Bronchial epithelial cell (primary cell): ENCODE measurements around the gene NEURL2. TPM values are rescaled to one million over a fixed set of nuclear protein-coding genes. Genes with fewer than 3 reads are reported as not detected.

Source experiments
- DNase-seq: peaks from one replicate; pipeline ENCODE4 v3.0.0-alpha.2; 2010; ENCODE audit warnings: low read depth
- FAIRE-seq: peaks from 2 replicates; lab custom pipeline; 2011; peaks lifted over from hg19 to GRCh38; lab: Jason Lieb, UNC
- H3K27me3 ChIP-seq: 2 replicates; pipeline ENCODE4 v1.5.1; 2011; ENCODE audit warnings: low read length; ENCODE audit not compliant: control insufficient read depth, insufficient read depth
- H3K36me3 ChIP-seq: 2 replicates; pipeline ENCODE4 v1.5.1; 2011; ENCODE audit warnings: low read length; ENCODE audit not compliant: control insufficient read depth, insufficient read depth
- H3K4me3 ChIP-seq: 2 replicates; pipeline ENCODE4 v1.5.1; 2011; ENCODE audit warnings: mild to moderate bottlenecking, low read depth, low read length, control low read depth
- total RNA-seq: library from RNA; depleted of rRNA; stranded (reverse); fragments of >200 nt; gene quantifications from 2 replicates; pipeline ENCODE4 v1.2.1, GENCODE V29; 2014
- TF ChIP-seq, protein P1 (sequence below): IDR thresholded peaks from 2 replicates; pipeline ENCODE4 v1.5.1; 2011; ENCODE audit warnings: mild to moderate bottlenecking, moderate library complexity, low read length, control low read depth, inconsistent platforms; ENCODE audit not compliant: insufficient read depth, severe bottlenecking

Gene NEURL2
- total RNA-seq, 1 donor from 2014 or later, result 2.6 TPM

DNA sequence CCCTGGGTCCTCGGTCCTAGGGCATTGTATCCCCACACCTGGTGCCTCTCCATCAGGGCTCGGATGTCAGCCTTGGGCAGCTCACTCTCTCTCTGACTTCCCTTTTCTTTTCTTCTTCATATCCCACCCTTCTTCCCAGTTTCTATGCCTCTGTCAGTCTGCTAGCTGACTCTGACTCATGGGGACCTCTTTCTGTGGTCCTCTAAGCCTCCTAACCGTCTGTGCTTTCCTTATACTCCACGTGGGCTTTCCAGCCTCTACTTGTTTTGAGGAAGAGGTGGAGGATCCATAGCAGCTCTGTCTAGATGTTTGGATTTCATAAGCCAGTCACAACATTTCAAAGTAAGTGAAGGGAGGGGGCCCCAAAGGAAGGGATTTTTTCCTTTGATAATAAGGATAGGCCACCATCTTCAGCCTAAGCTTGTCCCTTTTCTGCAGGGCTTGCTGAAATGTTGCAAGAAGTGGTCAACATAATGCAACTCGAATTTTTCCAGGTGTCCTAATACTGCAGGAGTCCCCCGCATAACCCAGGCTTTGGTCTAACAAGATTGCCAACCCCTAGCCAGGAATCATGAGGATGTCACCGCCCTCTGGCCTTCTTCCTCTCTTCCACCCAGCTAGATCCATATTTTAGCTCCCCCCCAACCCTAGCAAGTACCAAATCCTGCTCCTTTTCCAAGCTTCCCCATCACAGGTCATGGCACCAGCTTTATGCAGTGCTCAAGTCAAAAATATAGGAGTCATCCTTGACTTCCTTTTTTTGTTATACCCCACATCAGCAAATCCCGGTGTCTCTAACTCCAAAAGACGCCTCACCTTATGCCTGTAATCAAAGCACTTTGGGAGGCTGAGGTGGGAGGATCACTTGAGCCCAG, 29.7 kb upstream of the NEURL2 start:
- H3K36me3 ChIP-seq, result no peaks in the 10 kb centered on the region
- no peaks in the 10 kb centered on the region for H3K27me3 ChIP-seq
- FAIRE-seq (no peak), DNase-seq (no peak)
- no peak overlapping the region for H3K4me3 ChIP-seq
- TF ChIP-seq, protein P1, sequence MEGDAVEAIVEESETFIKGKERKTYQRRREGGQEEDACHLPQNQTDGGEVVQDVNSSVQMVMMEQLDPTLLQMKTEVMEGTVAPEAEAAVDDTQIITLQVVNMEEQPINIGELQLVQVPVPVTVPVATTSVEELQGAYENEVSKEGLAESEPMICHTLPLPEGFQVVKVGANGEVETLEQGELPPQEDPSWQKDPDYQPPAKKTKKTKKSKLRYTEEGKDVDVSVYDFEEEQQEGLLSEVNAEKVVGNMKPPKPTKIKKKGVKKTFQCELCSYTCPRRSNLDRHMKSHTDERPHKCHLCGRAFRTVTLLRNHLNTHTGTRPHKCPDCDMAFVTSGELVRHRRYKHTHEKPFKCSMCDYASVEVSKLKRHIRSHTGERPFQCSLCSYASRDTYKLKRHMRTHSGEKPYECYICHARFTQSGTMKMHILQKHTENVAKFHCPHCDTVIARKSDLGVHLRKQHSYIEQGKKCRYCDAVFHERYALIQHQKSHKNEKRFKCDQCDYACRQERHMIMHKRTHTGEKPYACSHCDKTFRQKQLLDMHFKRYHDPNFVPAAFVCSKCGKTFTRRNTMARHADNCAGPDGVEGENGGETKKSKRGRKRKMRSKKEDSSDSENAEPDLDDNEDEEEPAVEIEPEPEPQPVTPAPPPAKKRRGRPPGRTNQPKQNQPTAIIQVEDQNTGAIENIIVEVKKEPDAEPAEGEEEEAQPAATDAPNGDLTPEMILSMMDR, result no peak

DNA sequence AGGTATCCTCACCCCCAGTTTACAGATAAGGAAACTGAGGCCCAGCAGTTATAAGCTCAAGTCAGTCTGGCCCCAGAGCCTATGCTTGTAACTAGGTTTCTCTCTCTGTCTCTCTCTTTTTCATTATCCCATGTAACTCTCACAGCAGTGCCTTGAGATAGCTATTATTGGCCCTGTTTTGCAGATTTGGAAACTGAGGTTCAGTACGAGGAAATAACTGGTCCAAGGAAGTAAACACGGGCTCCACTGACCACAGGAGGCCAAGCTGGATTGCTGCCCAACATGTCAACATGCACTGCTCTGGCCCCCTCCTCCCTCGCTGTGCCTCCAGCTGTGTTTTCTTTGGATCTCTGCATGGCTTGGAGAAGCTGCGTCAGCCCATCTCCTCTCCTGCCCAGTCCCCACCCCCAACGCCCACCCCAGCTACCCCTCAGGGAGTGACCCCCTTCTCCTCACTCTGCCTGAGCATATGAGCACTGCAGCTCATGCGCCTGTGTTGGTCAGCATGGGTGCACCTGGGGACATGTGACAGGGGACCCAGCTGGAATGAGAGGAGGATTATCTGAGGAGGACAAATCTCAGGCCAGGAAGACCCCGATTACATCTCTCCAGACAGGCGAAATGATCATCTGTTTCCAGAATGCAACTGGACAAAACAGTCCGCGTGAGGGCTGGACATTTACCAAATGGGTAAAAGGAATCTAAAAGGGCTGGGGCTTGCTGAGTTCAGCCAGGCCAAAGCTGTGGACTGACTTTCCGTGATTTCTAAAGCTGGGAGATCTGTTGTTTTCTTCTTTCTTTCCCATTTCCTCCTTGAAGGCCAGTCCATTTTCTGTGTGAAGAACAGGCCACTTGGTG, 28.8 kb upstream of the NEURL2 start:
- H3K36me3 ChIP-seq, result no peaks in the 10 kb centered on the region
- DNase-seq, result no peak
- no peak for FAIRE-seq
- H3K4me3 ChIP-seq, result no peak overlapping the region
- no peaks in the 10 kb centered on the region for H3K27me3 ChIP-seq
- TF ChIP-seq, protein P1, result no peak

DNA sequence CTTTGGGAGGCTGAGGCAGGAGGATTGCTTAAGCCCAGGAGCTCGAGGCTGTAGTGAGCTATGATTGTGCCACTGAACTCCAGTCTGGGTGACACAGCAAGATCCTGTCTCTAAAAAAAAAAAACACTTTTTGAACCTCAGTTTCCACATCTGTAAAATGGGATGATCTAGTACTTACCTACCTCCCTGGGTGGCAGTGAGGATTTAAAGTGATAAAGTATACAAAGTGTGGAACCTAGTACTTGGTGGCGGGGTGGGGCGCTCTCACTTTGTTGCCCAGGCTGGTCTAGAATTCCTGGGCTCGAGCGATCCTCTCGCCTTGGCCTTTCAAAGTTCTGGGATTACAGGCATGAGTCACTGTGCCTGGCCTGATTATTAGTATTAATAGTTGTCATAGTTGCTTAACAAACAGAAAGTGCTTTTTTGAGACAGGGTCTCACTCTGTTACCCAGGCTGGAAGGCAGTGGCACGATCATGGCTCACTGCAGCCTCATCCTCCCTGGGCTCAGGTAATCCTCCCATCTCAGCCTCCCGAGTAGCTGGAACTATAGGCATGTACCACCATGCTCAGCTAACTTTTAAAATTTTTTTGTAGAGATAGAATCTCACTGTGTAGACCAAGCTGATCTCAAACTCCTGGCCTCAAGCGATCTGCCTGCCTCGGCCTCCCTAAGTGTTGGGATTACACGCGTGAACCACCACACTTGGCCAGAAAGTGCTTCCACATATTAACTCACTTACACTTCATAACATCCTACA, 27.9 kb upstream of the NEURL2 start:
- H3K36me3 ChIP-seq, result no peaks in the 10 kb centered on the region
- H3K27me3 ChIP-seq, result no peaks in the 10 kb centered on the region
- no peak overlapping the region for H3K4me3 ChIP-seq
- no peak for DNase-seq
- TF ChIP-seq, protein P1, result no peak
- FAIRE-seq, result no peak

DNA sequence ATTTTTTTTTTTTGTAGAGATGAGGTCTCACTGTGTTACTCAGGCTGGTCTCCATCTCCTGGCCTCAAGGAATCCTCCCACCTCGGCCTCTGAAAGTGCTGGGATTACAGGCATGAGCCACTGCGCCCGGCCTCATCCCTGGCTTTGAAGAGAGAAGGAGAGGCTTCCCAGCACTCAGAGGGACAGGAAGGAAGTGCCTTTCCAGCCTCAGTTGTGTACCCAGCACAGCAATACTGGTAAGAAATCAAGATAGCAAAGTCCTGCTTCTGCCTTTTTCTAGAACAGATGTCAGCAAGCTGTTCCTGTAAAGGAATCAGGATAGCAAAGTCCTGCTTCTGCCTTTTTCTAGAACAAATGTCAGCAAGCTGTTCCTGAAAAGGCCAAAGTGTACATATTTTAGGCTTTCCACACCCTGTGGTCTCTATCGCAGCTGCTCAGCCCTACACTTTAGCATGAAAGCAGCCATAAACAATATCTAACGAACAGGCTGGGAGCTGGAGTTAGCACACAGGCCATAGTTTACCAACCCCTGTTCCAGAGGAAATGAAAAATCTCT, 27.3 kb upstream of the NEURL2 start:
- FAIRE-seq (no peak), DNase-seq (no peak)
- Histone ChIP-seq H3K36me3 (no peaks in the 10 kb centered on the region), H3K27me3 (no peaks in the 10 kb centered on the region), H3K4me3 (no peak overlapping the region)
- TF ChIP-seq, protein P1, result no peak

DNA sequence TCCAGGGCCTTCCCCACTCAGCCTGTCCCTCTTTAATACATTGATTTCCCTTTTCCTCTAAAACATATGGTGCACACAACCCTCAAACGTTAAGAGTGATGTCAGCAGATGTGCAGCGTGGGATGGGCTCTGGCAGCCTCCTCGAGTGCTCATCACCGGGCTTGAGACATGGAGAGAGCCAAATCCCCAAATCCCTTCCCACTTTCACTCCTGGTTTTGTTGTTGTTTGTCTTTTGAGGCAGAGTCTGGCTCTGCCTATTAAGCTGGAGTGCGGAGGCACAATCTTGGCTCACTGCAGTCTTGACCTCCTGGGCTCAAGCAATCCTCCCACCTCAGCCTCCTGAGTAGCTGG, 26.8 kb upstream of the NEURL2 start:
- DNase-seq, result no peak
- Histone ChIP-seq H3K4me3 (no peak overlapping the region), H3K27me3 (no peaks in the 10 kb centered on the region), H3K36me3 (no peaks in the 10 kb centered on the region)
- TF ChIP-seq, protein P1, result no peak
- no peak for FAIRE-seq
